K562 (cell line): ENCODE measurements around the gene PTCHD4. TPM values are rescaled to one million over a fixed set of nuclear protein-coding genes. Genes with fewer than 3 reads are reported as not detected.
"Not testable (repeated sequence)": the region's sequence is repeated elsewhere in the genome, so short reads cannot be mapped to it uniquely, and the experiment has no call there.

ENCODE experiments used
- ATAC-seq: fragments of 200-7000 bp; cut with Tn5 transposase; 3 replicates; pipeline ENCODE4 v1.9.1; 2020; ENCODE audit warnings: moderate library complexity
- BruUV-seq: library from RNA; stranded (reverse); fragments of 400-500 nt; replicated peaks from 2 replicates; lab custom pipeline; 2021; lab: Mats Ljungman, UMichigan
- CTCF ChIA-PET: fragments of 300-600 bp; formaldehyde crosslinking; extraction: SDS; loops from one replicate; lab custom pipeline; 2021; ENCODE audit warnings: low intra/inter-chr PET ratio; lab: Yijun Ruan, JAX
- POLR2A ChIA-PET: fragments of 300-600, 350-650 bp; sonication (Branson Sonifier 250); formaldehyde crosslinking; extraction: SDS; loops from one replicate; lab custom pipeline; 2021; ENCODE audit warnings: antibody characterized with exemption, inconsistent platforms; lab: Yijun Ruan, JAX
- DNase-seq, 4 experiments: peaks; one replicate each; pipeline versions ENCODE4 v3.0.0 to v3.0.0-alpha.2; 2011 to 2018; ENCODE audit warnings: low spot score in 3 of 4, mixed read lengths in 3 of 4; ENCODE audit errors: extremely low read depth in 1 of 4
- FAIRE-seq: peaks from 2 replicates; lab custom pipeline; 2011; peaks lifted over from hg19 to GRCh38; lab: Jason Lieb, UNC
- H2AFZ ChIP-seq: 2 replicates; pipeline ENCODE4 v1.6.0; 2011; ENCODE audit warnings: low read depth, low read length, control low read depth, inconsistent platforms
- H3K27ac ChIP-seq: fragments of 200-600 bp; 3 replicates; pipeline ENCODE4 v1.8.0; 2011; ENCODE audit warnings: low read depth, mild to moderate bottlenecking, control low read depth, inconsistent platforms, low read length, moderate library complexity, mixed read lengths; ENCODE audit errors: extremely low read depth
- H3K27me3 ChIP-seq, 2 experiments: fragments of 300-600 bp in 1 of 2; 2 replicates in 1 of 2; 3 replicates in 1 of 2; pipeline versions ENCODE4 v1.6.0 to v1.8.0; 2011; ENCODE audit warnings: inconsistent platforms in 2 of 2, low read length in 2 of 2, mild to moderate bottlenecking in 1 of 2, mixed read lengths in 1 of 2, moderate library complexity in 1 of 2; ENCODE audit not compliant: control insufficient read depth in 2 of 2, insufficient read depth in 2 of 2
- H3K36me3 ChIP-seq: fragments of 300-600 bp; 3 replicates; pipeline ENCODE4 v1.8.0; 2011; ENCODE audit warnings: mild to moderate bottlenecking, low read length, inconsistent platforms; ENCODE audit not compliant: control insufficient read depth, insufficient read depth
- H3K4me1 ChIP-seq, 2 experiments: fragments of 200-600 bp in 1 of 2; replicated peaks in 1 of 2; 2 replicates in 1 of 2; 3 replicates in 1 of 2; pipeline versions ENCODE4 v1.5.1 to v1.8.0; 2011; ENCODE audit warnings: inconsistent platforms in 2 of 2, low read length in 2 of 2, mild to moderate bottlenecking in 1 of 2, mixed read lengths in 1 of 2, moderate library complexity in 1 of 2; ENCODE audit not compliant: control insufficient read depth in 2 of 2, insufficient read depth in 2 of 2
- H3K4me2 ChIP-seq: 2 replicates; pipeline ENCODE4 v1.6.1; 2011; ENCODE audit warnings: low read length, control low read depth, inconsistent platforms, mixed read lengths; ENCODE audit not compliant: insufficient read depth
- H3K4me3 ChIP-seq: fragments of 200-600 bp; sonication (generic), shearing (Covaris generic); 2 replicates; pipeline ENCODE4 v1.5.1; 2016; ENCODE audit warnings: control low read depth, inconsistent platforms
- H3K79me2 ChIP-seq: fragments of 200-600 bp; 3 replicates; pipeline ENCODE4 v1.8.0; 2011; ENCODE audit warnings: low read length, inconsistent platforms; ENCODE audit not compliant: control insufficient read depth, insufficient read depth
- H3K9ac ChIP-seq, 2 experiments: 2 replicates each; pipeline versions ENCODE4 v1.6.0 to v1.6.1; 2011; ENCODE audit warnings: low read depth in 2 of 2, low read length in 2 of 2, control low read depth in 1 of 2, inconsistent platforms in 1 of 2, mild to moderate bottlenecking in 1 of 2, mixed read lengths in 1 of 2; ENCODE audit not compliant: insufficient read depth in 1 of 2
- H3K9me1 ChIP-seq: one replicate; pipeline ENCODE4 v1.6.0; 2011; ENCODE audit warnings: inconsistent platforms, mild to moderate bottlenecking, low read length, moderate library complexity; ENCODE audit not compliant: control insufficient read depth, insufficient read depth
- H3K9me3 ChIP-seq: replicated peaks from 2 replicates; pipeline ENCODE4 v1.5.1; 2011; ENCODE audit warnings: low read depth, low read length, inconsistent platforms; ENCODE audit not compliant: control insufficient read depth, insufficient read depth
- H4K20me1 ChIP-seq: replicated peaks from 2 replicates; pipeline ENCODE4 v1.6.1; 2011; ENCODE audit warnings: low read length, inconsistent platforms, mixed read lengths; ENCODE audit not compliant: control insufficient read depth, insufficient read depth
- ATF2 ChIP-seq: sonication (generic); formaldehyde crosslinking; IDR thresholded peaks from 2 replicates; pipeline ENCODE4 v1.8.1; 2022; ENCODE audit warnings: missing genetic modification reagents
- CBFA2T3 ChIP-seq: fragments of 450-650 bp; IDR thresholded peaks from 2 replicates; pipeline ENCODE4 v1.6.1; 2017
- HNRNPUL1 ChIP-seq: fragments of 200-400 bp; formaldehyde crosslinking; IDR thresholded peaks from 2 replicates; pipeline ENCODE4 v1.6.1; 2017; ENCODE audit warnings: low read length
- MCM2 ChIP-seq: fragments of 450-650 bp; IDR thresholded peaks from 2 replicates; pipeline ENCODE4 v1.6.1; 2017; ENCODE audit warnings: low read depth, mild to moderate bottlenecking
- PML ChIP-seq: IDR thresholded peaks from 2 replicates; pipeline ENCODE4 v1.6.1; 2012; ENCODE audit warnings: low read length, inconsistent platforms
- SMARCC2 ChIP-seq: fragments of 450-650 bp; IDR thresholded peaks from 2 replicates; pipeline ENCODE4 v1.6.1; 2017; ENCODE audit warnings: antibody characterized with exemption, moderate library complexity, mild to moderate bottlenecking, low read depth
- TEAD2 ChIP-seq: fragments of 450-650 bp; IDR thresholded peaks from 2 replicates; pipeline ENCODE4 v1.6.1; 2016; ENCODE audit warnings: missing genetic modification characterization, control low read depth, missing compliant biosample characterization
- THRB ChIP-seq: fragments of 450-650 bp; formaldehyde crosslinking; conservative IDR thresholded peaks from 2 replicates; pipeline ENCODE4 v1.4.0; 2022; ENCODE audit warnings: mild to moderate bottlenecking, missing genetic modification characterization
- TRIM24 ChIP-seq, 2 experiments: fragments of 450-650 bp; IDR thresholded peaks; 2 replicates each; pipeline ENCODE4 v1.6.1; 2016
- WGBS: fragments of 100-300 bp; shearing (Covaris generic); methylation state at CpG from one replicate; pipeline ENCODE4 v1.1.6; 2016; ENCODE audit warnings: low coverage, mixed read lengths; ENCODE audit not compliant: insufficient coverage; ENCODE audit errors: missing lambda C conversion rate; 5-methylcytosine and 5-hydroxymethylcytosine counted together
- in situ Hi-C: fragments of 300-500 bp; cut with MboI; formaldehyde crosslinking; loops from 4 replicates; pipeline ENCODE4 v1.15.0; 2018; ENCODE audit warnings: inconsistent platforms, mixed read lengths
- intact Hi-C: fragments of 100-400 bp; cut with micrococcal nuclease; formaldehyde crosslinking; loops from 2 replicates; pipeline ENCODE4 v1.14.2; 2022
- polyA plus RNA-seq, 8 experiments: library from polyadenylated mRNA; depleted of rRNA in 4 of 8; stranded (reverse) in 5 of 8; unstranded in 3 of 8; fragments of >200 nt; fragmentation: Nextera tagmentation in 2 of 8; fragmentation: Illumina TruSeq in 1 of 8; extraction: Ambion mirVana in 2 of 8; extraction: Trizol in 1 of 8; gene quantifications; 2 replicates each; pipeline versions ENCODE4 v1.2.1 to v1.2.3, GENCODE V29; 2011 to 2014; ENCODE audit warnings: inconsistent platforms in 1 of 8, missing spikeins in 1 of 8
- total RNA-seq, 7 experiments: library from RNA; depleted of rRNA in 6 of 7; stranded (reverse); fragments of >200 nt in 6 of 7; fragmentation: Illumina TruSeq in 2 of 7; extraction: Trizol in 2 of 7; gene quantifications; 2 replicates each; pipeline versions ENCODE4 v1.2.1 to v1.2.3, GENCODE V29; 2011 to 2021; ENCODE audit warnings: low replicate concordance in 1 of 7
- TF ChIP-seq, protein P1 (sequence below): fragments of 250-450 bp; sonication (Bioruptor Pico); IDR thresholded peaks from 2 replicates; pipeline ENCODE4 v1.4.0; 2020; ENCODE audit warnings: mild to moderate bottlenecking

The PTCHD4 gene
- total and polyA plus RNA-seq, 9 of the 15 experiments (the other 6 are each of a cell fraction or from before 2014, with no cell fraction given): not detected

- TF ChIP-seq TEAD2 (tag) (no peak), CBFA2T3 (no peak), PML (no peak), TRIM24 (IDR thresholded peaks at IDR 0.05) (no peak), ATF2 (CRISPR knock-in tag) (no peak), THRB (CRISPR knock-in tag) (no peak), SMARCC2 (no peak), MCM2 (no peak), HNRNPUL1 (no peak)
- TF ChIP-seq, protein P1, sequence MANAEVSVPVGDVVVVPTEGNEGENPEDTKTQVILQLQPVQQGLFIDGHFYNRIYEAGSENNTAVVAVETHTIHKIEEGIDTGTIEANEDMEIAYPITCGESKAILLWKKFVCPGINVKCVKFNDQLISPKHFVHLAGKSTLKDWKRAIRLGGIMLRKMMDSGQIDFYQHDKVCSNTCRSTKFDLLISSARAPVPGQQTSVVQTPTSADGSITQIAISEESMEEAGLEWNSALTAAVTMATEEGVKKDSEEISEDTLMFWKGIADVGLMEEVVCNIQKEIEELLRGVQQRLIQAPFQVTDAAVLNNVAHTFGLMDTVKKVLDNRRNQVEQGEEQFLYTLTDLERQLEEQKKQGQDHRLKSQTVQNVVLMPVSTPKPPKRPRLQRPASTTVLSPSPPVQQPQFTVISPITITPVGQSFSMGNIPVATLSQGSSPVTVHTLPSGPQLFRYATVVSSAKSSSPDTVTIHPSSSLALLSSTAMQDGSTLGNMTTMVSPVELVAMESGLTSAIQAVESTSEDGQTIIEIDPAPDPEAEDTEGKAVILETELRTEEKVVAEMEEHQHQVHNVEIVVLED (CRISPR knock-in tag): no peak
Observed at GRCh38 chr6:48123601-48124000, 12.6 kb upstream of the PTCHD4 start (continued).

GRCh38 chr6:48121983-48122749 is 11.2 kb upstream of the PTCHD4 start:
- FAIRE-seq, H3K4me3 ChIP-seq, H3K4me2 ChIP-seq, BruUV-seq, intact Hi-C loops, H3K4me1 ChIP-seq, ATAC-seq, H3K9me1 ChIP-seq, DNase-seq, CTCF ChIA-PET, H3K9ac ChIP-seq, H3K36me3 ChIP-seq, H4K20me1 ChIP-seq, POLR2A ChIA-PET, in situ Hi-C loops, H3K27me3 ChIP-seq, H2AFZ ChIP-seq, H3K27ac ChIP-seq, H3K9me3 ChIP-seq, H3K79me2 ChIP-seq: not testable (repeated sequence)
- WGBS: 0% methylated on average over 1 of the region's 1 CpG
